Stimulated activated CD8-positive, alpha-beta memory T cell treated with anti-CD3 and anti-CD28 coated beads, Interleukin-2, amount 100 ng/mL, for 1 hour (primary cell): ENCODE measurements around the gene N4BP2.
"Not testable (repeated sequence)": the region's sequence is repeated elsewhere in the genome, so short reads cannot be mapped to it uniquely, and the experiment has no call there.

Experiments
- DNase-seq, 2 donors: peaks; one replicate each; pipeline ENCODE4 v3.0.0-alpha.2; 2020; ENCODE audit warnings: low read depth in 2 of 2

Gene N4BP2

DNA sequence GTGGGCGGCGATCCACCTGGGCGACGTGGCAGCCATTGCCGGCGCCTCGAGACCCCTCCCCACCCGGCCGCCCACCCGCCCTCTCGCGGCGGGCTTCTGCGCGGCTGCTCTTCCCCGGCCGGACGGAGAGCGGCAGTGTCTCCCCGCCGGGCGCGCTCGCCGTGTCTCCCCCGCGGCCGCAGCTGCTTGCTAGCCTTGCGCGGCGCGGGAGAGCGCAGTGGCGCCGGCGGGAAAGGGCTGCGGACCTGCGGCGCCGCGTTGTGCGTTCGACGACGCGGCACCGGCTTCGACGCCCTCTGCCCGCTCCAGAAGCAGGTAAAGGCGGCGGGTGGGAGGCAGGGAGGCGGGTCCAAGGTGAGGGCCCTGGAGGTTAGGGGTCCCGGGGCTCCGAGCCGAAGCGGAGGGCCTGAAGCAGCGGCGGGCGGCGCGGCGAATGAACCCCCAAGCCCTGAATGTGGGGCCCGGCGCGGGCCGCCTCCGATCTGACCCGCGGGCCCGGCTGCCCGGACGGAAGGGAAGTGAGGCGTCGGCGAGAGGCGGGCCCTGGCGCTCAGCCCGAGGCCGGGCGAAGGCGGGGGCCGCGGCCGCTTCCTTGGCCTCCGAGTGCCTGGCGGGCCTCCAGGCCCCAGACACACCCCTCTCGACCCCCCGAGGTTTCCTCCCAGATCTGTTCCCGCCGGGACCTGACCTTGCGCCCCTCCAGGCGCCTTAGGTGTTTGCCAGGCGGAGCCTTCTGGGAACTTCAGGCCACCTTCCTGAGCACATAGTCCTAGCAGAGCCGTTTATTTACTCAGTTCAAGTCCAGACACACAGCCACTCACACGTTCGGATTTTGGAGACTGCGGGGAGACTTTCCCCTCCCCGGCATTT is at the start of gene N4BP2:
N4BP2 (plus strand) TSS at position 135 of the 870 bp plus-strand sequence. CDS start 40,491 bp downstream, outside the sequence.
- DNase-seq, result peak; percentile 27 to 57

GRCh38 chr4:40016007-40016406 is 40.6 kb upstream of the N4BP2 start:
- no peak for DNase-seq

DNA sequence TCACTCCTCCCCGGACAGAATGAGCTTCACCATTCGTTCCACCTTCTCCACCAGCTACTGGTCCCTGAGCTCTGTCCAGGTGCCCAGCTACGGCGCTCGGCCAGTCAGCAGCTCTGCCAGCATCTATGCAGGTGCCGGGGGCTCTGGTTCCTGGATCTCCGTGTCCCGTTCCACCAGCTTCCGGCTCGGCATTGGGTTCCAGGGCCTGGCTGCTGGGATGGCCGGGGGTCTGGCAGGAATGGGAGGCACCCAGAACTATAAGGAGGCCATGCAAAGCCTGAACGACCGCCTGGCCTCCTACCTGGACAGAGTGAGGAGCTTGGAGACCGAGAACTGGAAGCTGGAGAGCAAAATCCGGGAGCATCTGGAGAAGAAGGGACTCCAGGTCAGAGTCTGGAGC is 36.4 kb upstream of the N4BP2 start:
- no peak for DNase-seq

DNA sequence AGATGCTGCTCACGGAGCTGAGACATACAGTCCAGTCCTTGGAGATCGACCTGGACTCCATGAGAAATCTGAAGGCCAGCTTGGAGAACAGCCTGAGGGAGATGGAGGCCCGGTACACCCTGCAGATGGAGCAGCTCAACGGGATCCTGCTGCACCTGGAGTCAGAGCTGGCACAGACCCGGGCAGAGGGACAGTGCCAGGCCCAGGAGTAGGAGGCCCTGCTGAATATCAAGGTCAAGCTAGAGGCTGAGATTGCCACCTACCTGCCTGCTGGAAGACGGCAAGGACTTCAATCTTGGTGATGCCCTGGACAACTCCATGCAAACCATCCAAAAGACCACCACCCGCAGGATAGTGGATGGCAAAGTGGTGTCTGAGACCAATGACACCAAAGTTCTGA is 35.5 kb upstream of the N4BP2 start:
- not testable (repeated sequence) for DNase-seq

- not testable (repeated sequence) for DNase-seq
These were observed 32.6 kb upstream of the N4BP2 start for GRCh38 chr4:40024049-40024448.

- no peak for DNase-seq
These were observed 23.9 kb upstream of the N4BP2 start for GRCh38 chr4:40032785-40033184.

- DNase-seq, result no peak
These were observed 23.0 kb upstream of the N4BP2 start for GRCh38 chr4:40033613-40034012.

DNA sequence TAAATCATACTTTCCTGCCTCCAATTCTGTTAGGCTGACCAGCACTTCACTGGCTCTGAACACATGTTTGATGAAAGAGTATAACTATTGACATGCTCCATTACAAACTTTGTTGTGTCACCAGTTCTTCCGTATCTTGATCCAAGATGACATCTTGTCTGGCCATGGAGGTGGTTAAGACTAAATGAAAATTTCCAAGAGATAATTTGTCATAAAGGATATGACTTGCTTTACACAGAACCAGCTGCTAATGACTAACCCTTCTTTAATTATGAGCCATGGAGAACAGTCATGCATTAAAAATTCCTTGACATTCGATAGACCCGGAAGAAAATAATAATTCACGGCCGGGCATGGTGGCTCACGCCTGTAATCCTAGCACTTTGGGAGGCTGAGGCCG is 17.7 kb upstream of the N4BP2 start:
- no peak for DNase-seq

DNA sequence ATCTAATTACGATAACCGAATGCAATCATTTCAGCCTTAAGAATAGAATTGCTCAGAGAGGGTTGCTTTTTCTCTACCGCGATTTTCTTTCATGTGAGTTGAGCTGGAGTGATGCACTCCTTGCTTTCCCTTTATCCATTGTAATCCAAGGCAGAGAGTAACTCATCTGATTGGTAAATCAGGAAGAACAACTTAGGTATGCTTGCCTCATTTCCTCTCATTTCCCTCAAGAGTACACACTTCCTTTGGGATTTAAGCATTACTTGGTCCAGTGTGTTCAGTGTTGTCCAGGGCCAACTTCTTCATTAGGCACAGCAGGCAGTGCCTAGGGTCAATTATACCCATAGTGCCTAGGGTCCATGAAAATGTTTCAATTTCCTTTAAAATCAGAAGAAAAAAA is 15.7 kb upstream of the N4BP2 start:
- no peak for DNase-seq

GRCh38 chr4:40043786-40044185 is 12.9 kb upstream of the N4BP2 start:
- DNase-seq, result no peak

DNA sequence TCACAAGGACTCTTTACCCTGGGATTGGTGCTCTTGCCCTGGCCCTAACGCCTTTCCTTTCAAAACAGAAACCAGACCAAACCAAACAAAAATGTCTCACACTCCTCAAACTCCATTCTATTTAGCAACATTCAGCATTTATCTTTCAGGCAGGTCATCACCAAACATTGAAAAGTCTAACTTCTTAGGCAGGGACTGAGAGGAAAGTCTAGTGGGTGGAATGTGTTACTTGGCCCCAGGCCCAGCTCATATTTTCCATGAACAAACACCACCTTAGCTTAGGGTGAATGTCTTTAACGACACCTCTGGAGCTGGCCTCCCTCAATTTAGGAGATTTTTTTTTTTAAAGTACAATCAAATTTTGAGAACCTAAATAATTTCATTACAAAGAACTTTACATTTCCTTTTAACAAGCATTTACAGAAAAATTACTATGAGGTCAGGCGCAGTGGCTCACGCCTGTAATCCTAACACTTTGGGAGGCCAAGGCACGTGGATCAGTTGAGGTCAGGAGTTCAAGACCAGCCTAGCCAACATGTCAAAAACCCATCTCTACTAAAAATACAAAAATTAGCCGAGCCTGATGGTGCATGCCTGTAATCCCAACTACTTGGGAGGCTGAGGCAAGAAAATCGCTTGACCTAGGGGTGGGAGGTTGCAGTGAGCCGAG is 10.2 kb upstream of the N4BP2 start:
- DNase-seq, result no peak

- DNase-seq, result no peak
These were observed 3.5 kb upstream of the N4BP2 start for GRCh38 chr4:40053161-40053560.

GRCh38 chr4:40055511-40055862 is 1.2 kb upstream of the N4BP2 start:
- peak; percentile 5 to 9 for DNase-seq

- peak; percentile 11 to 22 for DNase-seq
These were observed 561 bp upstream of the N4BP2 start for GRCh38 chr4:40055863-40056715.

GRCh38 chr4:40057586-40058091 is 989 bp downstream of the N4BP2 start:
- peak; percentile 43 for DNase-seq

GRCh38 chr4:40058121-40058520 is 1.5 kb downstream of the N4BP2 start:
- DNase-seq, result no peak

DNA sequence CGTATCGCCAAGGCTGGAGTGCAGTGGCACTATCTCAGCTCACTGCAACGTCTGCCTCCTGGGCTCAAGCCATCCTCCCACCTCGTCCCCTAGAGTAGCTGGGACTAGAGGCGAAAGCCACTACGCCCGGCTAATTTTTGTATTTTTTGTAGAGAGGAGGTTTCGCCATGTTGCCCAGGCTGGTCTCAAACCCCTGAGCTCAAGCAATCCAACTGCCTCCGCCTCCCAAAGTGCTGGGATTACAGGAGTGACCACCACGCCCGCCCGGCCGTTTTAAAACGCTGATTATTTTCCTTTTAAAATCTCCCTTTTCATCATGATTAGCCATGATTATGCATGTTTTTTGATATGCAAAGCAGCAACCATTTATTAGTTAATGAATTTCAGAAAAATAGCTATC is 2.2 kb downstream of the N4BP2 start:
- DNase-seq, result no peak

- no peak for DNase-seq
These were observed 2.7 kb downstream of the N4BP2 start for GRCh38 chr4:40059362-40059761.

GRCh38 chr4:40065010-40065409 is 8.4 kb downstream of the N4BP2 start:
- DNase-seq, result no peak

DNA sequence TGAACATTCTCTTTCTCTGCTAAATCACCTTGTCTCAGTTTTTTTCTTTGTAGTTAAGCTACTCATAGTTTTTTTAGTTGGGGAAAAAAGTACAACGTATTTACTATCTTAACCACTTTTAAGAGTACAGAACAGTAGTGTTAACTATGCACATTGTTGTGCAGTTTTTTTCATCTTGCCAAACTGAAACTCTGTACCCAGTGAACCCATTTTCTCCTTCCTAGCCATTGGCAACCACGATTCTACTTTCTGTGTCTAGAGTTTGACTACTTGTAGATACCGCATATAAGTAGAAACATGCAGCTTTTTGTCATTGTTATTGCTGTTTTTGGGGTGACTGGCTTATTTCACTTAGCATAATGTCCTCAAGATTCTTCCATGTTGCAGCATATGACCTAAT is 10.0 kb downstream of the N4BP2 start:
- no peak for DNase-seq

- DNase-seq, result no peak
These were observed 13.7 kb downstream of the N4BP2 start for GRCh38 chr4:40070387-40070786.

GRCh38 chr4:40086421-40086820 is 29.8 kb downstream of the N4BP2 start:
- DNase-seq, result no peak
